HG02885 (cell line): ENCODE measurements around the gene ODF4.
"Not testable (repeated sequence)": the region's sequence is repeated elsewhere in the genome, so short reads cannot be mapped to it uniquely, and the experiment has no call there.

Experiments
- ATAC-seq: cut with Tn5 transposase; IDR thresholded peaks from one replicate; pipeline ENCODE4 v1.9.1; 2021; ENCODE audit warnings: mild to moderate bottlenecking; ENCODE audit not compliant: unreplicated experiment, poor library complexity

ODF4 gene

GRCh38 chr17:8324923-8325322 lies 14.7 kb upstream of the ODF4 start:
- no peak for ATAC-seq

DNA sequence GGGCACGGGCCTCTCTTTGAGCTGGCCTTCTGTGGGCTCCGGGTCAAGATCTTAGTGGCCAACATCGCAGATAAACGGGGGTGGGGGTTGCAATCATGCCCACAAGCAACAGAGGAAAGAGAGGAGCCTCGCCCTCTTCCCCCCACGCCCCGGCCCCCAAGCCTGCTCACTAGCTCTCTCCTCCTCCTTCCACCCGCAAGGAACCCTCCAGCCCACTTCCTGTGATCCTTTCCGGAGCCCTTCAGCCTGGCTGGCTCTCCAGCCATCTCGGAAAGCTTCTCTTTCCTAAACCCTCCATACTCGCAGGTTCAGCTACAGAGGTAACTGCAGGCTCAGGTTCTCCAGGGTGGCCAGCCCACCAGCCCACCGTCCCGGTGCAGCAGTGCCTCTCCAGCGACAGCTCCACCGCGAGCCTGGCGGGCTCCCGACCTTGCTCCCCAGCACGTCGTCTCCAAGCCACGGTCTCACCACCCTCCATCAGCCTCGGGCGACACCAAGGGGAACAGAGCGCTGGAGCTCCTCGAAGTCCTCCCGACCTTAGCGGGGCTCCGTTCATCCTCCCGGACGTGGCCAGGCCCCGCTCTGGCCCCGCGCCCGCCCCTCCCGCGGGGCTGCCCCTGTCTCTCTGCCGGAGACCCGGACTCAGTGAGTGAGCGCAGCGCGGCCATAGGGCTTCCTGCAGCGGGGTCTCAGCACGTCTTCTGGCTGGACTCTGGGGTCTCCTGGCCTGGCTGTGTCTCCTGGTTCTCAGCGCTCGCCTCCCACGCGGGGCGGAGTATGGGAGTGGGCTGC lies 12.9 kb upstream of the ODF4 start:
- ATAC-seq, result no peak

- ATAC-seq, result no peak
Measured at GRCh38 chr17:8327303-8327649, 12.4 kb upstream of the ODF4 start.

GRCh38 chr17:8332128-8332527 lies 7.5 kb upstream of the ODF4 start:
- ATAC-seq, result no peak

DNA sequence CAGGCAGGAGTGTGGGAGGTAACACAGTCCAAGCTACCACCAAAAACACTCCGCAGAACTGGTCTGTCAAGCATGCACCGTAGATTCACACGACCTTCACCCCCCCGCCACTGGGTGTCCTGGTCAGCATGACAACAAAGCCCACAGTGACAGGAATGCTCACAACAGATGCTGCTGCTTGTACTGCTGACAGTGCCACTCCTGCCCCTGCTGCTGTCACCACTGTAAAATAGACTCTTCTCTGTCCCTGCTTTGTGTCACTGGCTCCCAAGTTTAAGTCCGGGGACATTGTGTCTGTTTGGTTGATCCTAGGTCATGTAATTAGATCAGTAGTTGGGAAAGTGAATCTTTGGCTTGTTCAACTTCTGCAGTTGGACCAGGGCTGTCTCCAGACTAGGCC lies 7.0 kb upstream of the ODF4 start:
- no peak for ATAC-seq

- no peak for ATAC-seq
Measured at GRCh38 chr17:8333281-8333680, 6.4 kb upstream of the ODF4 start.

DNA sequence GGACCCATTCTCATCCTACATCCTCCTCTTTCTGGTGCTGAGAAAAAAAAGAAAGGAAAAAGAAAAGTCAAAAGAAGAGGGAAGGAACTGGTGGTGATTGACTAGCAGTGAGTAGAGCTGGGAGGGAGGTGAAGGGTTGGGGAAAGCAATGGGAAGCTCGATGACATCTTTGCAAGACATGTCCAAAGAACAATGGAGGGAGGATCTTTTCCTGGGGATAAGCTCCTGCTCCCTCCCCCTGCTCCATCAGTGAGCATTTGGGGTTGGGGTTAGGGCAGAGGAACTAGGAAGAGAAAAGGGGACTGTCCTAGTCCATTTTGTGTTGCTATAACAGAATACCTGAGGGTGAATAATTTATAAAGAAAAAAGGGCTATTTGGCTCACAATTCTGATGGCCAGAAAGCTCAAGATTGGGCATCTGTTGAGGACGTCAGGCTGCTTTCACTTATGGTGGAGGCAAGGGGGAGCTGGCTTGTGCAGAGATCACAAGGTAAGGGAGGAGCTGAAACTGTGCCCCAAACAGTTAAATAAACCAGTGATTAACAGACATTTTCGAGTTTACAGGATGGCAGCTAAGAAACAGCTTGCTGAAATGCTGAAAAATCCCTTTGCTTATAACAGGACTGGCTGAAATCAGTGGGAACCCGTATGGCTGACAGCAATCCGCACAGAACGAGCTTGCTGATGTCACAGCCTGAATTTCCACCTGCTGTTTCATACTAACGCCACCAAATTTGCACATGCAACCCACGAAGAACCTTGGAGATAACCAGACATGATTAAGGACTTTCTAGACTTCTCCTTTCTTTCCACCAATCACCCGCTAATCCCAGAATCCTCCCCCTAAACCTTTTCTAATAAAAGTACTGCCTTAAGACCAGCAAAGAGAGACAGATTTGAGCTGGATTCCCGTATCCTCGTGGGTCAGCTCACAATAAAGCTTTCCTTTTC lies 1.6 kb upstream of the ODF4 start:
- no peak for ATAC-seq

GRCh38 chr17:8338753-8339140 lies 893 bp upstream of the ODF4 start:
- no peak for ATAC-seq

GRCh38 chr17:8341456-8341855 lies 1.8 kb downstream of the ODF4 start:
- ATAC-seq, result no peak

DNA sequence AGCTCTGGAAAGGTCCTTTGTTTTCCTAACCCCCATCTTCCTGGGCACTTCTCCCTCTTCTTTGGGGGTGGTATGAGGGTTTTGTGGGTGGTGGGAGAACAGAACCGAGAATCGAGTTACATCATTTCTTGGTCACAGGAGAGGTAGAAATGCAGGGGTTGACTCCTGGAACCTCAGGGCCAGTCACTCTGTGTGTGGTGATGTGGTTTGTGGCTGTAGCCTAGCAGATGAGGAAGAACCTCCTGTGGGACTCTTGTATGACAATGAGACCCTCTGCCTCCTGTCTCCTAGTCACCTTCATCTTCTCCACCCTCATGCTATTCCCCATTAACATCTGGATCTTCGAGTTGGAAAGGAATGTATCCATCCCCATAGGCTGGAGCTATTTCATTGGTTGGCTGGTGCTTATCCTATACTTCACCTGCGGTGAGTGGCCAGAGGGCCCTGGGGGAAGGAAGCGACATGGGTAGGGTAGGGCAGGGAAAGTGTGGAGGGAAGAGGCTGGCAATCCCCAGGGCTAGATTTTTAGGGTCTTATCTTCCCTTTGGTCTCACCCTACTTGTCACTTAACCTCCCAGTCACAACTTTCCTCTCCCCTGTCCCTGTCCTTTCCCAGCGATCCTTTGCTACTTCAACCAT lies 5.5 kb downstream of the ODF4 start:
- ATAC-seq, result no peak

GRCh38 chr17:8345951-8346665 lies 6.5 kb downstream of the ODF4 start:
- ATAC-seq, result no peak

DNA sequence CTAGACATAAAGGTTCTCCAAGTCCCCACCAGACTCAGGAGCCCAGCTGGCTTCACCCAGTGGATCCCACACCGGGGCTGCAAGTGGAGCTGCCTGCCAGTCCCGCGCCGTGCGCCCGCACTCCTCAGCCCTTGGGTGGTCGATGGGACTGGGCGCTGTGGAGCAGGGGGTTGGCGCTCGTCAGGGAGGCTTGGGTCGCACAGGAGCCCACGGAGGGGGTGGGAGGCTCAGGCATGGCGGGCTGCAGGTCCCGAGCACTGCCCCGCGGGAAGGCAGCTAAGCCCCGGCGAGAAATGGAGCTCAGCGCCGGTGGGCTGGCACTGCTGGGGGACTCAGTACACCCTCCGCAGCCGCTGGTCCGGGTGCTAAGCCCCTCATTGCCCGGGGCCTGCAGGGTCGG lies 7.4 kb downstream of the ODF4 start:
- not testable (repeated sequence) for ATAC-seq

- no peak for ATAC-seq
Measured at GRCh38 chr17:8350339-8350738, 10.7 kb downstream of the ODF4 start.

- ATAC-seq, result no peak
Measured at GRCh38 chr17:8353736-8354135, 14.1 kb downstream of the ODF4 start.

DNA sequence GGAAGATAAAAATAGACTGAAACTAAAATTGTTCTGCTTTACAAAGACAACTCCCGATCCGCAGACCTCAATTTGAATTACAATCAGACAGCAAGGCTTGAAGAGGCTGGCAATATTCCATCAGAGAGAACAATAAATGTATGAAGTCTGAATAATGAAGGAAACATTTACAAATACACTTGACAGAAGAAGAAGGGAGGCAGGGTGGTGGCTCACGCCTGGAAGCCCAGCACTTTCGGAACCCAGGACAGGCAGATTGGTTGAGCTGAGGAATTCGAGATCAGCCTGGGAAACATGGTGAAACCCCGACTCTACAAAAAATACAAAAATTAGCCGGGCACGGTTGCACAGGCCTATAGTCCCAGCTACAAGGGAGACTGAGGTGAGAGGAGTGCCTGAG lies 14.6 kb downstream of the ODF4 start:
- ATAC-seq, result no peak

GRCh38 chr17:8357910-8358309 lies 18.3 kb downstream of the ODF4 start:
- no peak for ATAC-seq

DNA sequence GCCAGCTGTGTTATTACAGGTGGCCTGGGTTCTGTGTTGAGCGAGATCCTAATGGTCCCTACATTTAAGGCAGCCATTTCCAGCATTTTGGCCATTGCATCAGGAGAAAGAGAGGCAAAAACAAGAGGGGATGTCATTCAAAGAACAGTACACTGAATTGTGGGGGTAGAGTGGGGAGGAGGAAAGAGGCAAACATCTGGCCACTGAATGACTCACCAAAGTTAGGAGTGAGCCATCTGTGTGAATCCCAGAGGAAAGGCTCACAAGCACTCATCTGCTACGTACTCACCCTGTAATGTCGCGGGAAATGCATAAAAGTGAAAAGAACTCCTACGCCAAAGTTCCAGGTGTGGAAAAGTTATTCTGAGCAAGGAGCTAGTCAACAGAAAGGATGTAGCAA lies 20.1 kb downstream of the ODF4 start:
- no peak for ATAC-seq

DNA sequence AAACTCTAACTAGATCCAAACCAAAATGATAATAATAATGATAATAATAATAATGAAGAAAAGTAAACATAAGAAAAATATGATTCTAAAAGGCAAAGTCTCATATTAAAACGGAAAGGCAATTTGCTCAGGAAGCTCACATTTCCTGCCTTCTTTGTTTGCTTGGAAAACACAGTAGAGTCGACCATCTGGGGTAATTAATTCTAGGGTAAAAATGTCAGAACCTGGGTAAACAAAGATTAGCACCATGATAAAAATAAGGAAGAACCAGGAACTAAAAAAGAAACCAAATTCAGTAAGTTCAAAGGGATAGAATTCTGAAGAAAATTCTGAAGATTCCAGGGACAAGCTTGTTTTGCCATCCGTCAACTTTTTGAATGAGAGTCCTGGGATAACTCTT lies 20.6 kb downstream of the ODF4 start:
- ATAC-seq, result no peak

- ATAC-seq, result no peak
Measured at GRCh38 chr17:8360751-8361150, 21.1 kb downstream of the ODF4 start.

DNA sequence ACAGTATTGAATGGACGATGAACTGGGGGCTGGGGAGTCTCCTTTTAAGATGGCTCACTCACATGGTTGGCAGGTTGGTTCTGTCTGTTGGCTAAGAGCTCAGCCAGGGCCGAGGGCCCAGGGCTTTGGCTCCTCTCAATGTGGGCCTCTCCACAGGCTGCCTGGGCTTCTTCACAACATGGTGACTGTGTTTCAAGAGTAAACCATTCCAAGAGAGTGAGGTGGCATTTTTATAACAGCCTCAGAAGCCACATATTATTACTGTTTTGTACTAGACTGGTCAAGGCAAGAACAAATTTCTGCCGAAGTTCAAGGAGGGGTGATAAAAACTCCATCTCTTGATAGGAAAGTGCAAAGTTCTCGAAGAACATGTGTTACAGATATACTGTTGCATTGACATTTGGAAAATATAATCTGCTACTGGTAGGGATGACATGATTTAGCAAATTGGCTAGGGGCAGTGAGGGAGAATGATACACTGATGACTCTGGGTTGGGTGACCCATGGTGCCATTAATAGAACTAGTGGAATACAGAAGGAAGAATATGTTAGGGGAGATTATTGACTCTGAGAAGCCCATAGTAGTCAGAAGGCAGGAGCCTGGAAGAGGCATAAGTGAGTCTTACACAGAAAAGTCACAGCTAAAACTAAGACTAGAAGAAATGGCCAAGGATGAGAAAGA lies 23.2 kb downstream of the ODF4 start:
- ATAC-seq, result no peak
